Neural progenitor cell (in vitro differentiated cells): ENCODE data around the gene MIPEP.

Experiments used
- EZH2 ChIP-seq: fragments of 200-600 bp; sonication (generic); IDR thresholded peaks from 2 replicates; pipeline ENCODE4 v1.6.1; 2017; ENCODE audit warnings: antibody characterized with exemption, mild to moderate bottlenecking, moderate library complexity
- TF ChIP-seq, protein P1 (sequence below): fragments of 200-600 bp; sonication (generic); IDR thresholded peaks from 2 replicates; pipeline ENCODE4 v1.5.1; 2017; ENCODE audit warnings: antibody characterized with exemption, mild to moderate bottlenecking

DNA sequence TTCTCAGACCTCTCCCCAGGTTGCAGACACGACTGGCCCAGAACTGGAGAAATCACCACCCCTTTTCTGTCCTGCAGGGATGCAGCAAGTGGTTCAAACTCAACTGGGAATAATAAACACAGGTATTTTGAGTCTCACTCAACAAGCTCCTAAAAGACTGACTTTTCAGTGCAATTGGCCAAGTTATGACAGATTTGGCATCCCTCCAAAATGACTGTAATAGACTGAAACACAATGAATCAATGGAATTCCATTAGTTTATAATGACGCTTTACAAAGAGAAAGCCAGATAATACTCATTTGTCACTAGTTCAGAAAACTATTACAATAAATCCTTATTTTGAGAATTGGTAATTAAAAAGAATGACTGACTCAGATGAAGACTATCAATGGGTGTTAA, 38.1 kb downstream of the MIPEP start:
- TF ChIP-seq, protein P1, sequence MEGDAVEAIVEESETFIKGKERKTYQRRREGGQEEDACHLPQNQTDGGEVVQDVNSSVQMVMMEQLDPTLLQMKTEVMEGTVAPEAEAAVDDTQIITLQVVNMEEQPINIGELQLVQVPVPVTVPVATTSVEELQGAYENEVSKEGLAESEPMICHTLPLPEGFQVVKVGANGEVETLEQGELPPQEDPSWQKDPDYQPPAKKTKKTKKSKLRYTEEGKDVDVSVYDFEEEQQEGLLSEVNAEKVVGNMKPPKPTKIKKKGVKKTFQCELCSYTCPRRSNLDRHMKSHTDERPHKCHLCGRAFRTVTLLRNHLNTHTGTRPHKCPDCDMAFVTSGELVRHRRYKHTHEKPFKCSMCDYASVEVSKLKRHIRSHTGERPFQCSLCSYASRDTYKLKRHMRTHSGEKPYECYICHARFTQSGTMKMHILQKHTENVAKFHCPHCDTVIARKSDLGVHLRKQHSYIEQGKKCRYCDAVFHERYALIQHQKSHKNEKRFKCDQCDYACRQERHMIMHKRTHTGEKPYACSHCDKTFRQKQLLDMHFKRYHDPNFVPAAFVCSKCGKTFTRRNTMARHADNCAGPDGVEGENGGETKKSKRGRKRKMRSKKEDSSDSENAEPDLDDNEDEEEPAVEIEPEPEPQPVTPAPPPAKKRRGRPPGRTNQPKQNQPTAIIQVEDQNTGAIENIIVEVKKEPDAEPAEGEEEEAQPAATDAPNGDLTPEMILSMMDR = no peak
- TF ChIP-seq EZH2 = no peak
